Ovary (tissue), 9 donors: ENCODE results near the gene RNF113B. TPM values are rescaled to one million over a fixed set of nuclear protein-coding genes. Genes with fewer than 3 reads are reported as not detected.

Source experiments
- DNase-seq, 5 donors: peaks; one replicate each; pipeline ENCODE4 v3.0.0-alpha.2; 2019 to 2020
- H3K27ac ChIP-seq, 2 donors: fragments of 200-600 bp; one replicate each; pipeline versions ENCODE4 v1.5.1 to v1.8.0; 2019 to 2022
- H3K27me3 ChIP-seq: fragments of 200-600 bp; one replicate; pipeline ENCODE4 v1.8.0; 2022
- H3K36me3 ChIP-seq: fragments of 200-600 bp; sonication (generic); one replicate; pipeline ENCODE4 v1.5.1; 2019
- H3K4me1 ChIP-seq: one replicate; pipeline ENCODE4 v1.8.1; 2013; ENCODE audit warnings: mild to moderate bottlenecking, moderate library complexity; ENCODE audit not compliant: insufficient read depth
- H3K4me3 ChIP-seq: fragments of 200-600 bp; sonication (generic); one replicate; pipeline ENCODE4 v1.5.1; 2017
- H3K9me3 ChIP-seq, 2 donors: fragments of 200-600 bp in 1 of 2; sonication (generic) in 1 of 2; one replicate each; pipeline versions ENCODE4 v1.5.1 to v1.8.1; 2013 to 2019; ENCODE audit warnings: mild to moderate bottlenecking in 1 of 2, moderate library complexity in 1 of 2
- EP300 ChIP-seq: sonication (generic); formaldehyde crosslinking; IDR thresholded peaks from one replicate; pipeline ENCODE4 v1.6.1; 2017; ENCODE audit warnings: antibody characterized with exemption
- POLR2A ChIP-seq: fragments of 450-650 bp; IDR thresholded peaks from one replicate; pipeline ENCODE4 v1.6.1; 2017; ENCODE audit warnings: antibody characterized with exemption, mild to moderate bottlenecking, moderate library complexity
- WGBS, 3 donors: extraction: QIAGEN DNeasy Blood & Tissue Kit in 1 of 3; methylation state at CpG; one replicate each; pipeline versions ENCODE4 v1.1.5 to v1.1.7; 2013 to 2017; 5-methylcytosine and 5-hydroxymethylcytosine counted together
- intact Hi-C, 4 donors: fragments of 100-400 bp; cut with DNase I; formaldehyde crosslinking; loops; one replicate each; pipeline versions ENCODE4 v1.11.0 to v1.15.1; 2022 to 2023
- polyA plus RNA-seq, 2 donors: library from polyadenylated mRNA; stranded (reverse); fragments of 200-250 nt in 1 of 2; fragments of 350-450 nt in 1 of 2; fragmentation: Illumina TruSeq in 1 of 2; extraction: RNeasy Lipid Tissue Mini Kit (QIAGEN cat#74804) in 1 of 2; gene quantifications; one replicate each; pipeline ENCODE4 v1.2.3, GENCODE V29; 2013 to 2014
- total RNA-seq, 7 donors: library from RNA; depleted of rRNA in 2 of 7; stranded (reverse); fragments of >200 nt in 2 of 7; fragmentation: NEBNext Ultra II Directional in 3 of 7; extraction: Animal tissue kit (Norgen Biotek cat#: 25700) in 3 of 7; gene quantifications; one replicate each; pipeline versions ENCODE4 v1.1.0 to v1.2.4, GENCODE V29; 2016 to 2023
- TF ChIP-seq, protein P1 (sequence below), 3 donors: fragments of 450-650 bp in 2 of 3; fragments of 200-600 bp in 1 of 3; IDR thresholded peaks; one replicate each; pipeline versions ENCODE4 v1.5.1 to v1.8.0; 2016 to 2022; ENCODE audit warnings: antibody characterized with exemption in 3 of 3, mild to moderate bottlenecking in 1 of 3
- donor health status: DM: no; HTN: no; CAD: no; lungs with moderate emphysema.
- donor health status: DM: no; HTN: no; CAD: no.
- donor health status: Bipolar disorder and iron deficiency.
- donor health status: DM: yes; HTN: yes; CAD: no.
- donor health status: DM: no; HTN: no; CAD: no.
- donor health status: DM: yes; HTN: yes; CAD: no.

RNF113B gene
- total and polyA plus RNA-seq, 9 donors, result 0.05 TPM; not detected in 8

DNA sequence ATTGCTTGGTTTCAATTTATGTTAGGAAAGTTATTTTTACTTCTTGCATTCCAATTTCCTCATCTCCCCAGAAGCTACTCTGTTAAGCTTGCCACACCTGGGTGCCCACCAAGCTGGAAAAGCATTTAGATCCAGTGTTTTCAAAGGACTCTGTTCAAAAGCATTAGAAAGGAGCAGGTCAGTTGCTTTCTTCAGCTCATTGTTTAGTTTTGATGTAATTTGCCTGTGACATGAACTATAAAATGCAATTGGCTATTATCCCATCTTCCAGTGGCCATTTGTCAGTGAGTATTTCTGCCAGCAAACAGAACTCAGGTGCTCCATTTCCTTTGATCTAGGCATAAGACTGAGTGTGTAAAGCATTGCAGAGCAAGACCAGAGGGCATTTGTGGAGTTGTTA lies 46.7 kb upstream of the RNF113B start:
- peaks cover 12% of the 10 kb centered on the region for H3K4me1 ChIP-seq
- TF ChIP-seq EP300, result no peak
- TF ChIP-seq, protein P1, sequence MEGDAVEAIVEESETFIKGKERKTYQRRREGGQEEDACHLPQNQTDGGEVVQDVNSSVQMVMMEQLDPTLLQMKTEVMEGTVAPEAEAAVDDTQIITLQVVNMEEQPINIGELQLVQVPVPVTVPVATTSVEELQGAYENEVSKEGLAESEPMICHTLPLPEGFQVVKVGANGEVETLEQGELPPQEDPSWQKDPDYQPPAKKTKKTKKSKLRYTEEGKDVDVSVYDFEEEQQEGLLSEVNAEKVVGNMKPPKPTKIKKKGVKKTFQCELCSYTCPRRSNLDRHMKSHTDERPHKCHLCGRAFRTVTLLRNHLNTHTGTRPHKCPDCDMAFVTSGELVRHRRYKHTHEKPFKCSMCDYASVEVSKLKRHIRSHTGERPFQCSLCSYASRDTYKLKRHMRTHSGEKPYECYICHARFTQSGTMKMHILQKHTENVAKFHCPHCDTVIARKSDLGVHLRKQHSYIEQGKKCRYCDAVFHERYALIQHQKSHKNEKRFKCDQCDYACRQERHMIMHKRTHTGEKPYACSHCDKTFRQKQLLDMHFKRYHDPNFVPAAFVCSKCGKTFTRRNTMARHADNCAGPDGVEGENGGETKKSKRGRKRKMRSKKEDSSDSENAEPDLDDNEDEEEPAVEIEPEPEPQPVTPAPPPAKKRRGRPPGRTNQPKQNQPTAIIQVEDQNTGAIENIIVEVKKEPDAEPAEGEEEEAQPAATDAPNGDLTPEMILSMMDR (IDR thresholded peaks at IDR 0.05), result no peak
- no peak for TF ChIP-seq POLR2A
- no peaks in the 10 kb centered on the region for H3K9me3 ChIP-seq
- no peaks in the 10 kb centered on the region for H3K36me3 ChIP-seq
- H3K27ac ChIP-seq, result no peak overlapping the region
- intact Hi-C loops, result no loop called here
- no peak overlapping the region for H3K4me3 ChIP-seq
- H3K27me3 ChIP-seq, result no peaks in the 10 kb centered on the region
- no peak for DNase-seq

DNA sequence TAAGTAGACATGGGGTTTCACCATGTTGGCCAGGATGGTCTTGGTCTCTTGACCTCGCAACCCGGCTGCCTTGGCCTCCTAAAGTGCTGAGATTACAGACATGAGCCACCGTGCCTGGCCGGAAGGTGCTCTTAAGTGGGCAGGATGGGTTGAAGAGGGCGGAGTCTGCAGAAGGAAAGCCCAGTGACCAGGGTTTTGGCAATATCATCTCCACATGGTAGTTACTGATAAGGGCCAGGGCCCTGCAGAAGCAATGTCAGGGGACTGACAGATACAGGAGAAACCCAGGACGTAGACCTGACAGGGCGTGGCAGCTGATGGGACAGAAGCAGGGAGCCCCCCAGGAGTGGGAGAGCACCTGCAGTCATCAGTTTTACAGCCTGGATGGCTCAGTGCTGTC lies 45.7 kb upstream of the RNF113B start:
- H3K27ac ChIP-seq, result no peak overlapping the region
- 93 to 96% (median 95%) methylated on average over 7 of the region's 7 CpGs for WGBS, 3 donors
- H3K4me1 ChIP-seq, result peaks cover 11% of the 10 kb centered on the region
- no peaks in the 10 kb centered on the region for H3K36me3 ChIP-seq
- no peaks in the 10 kb centered on the region for H3K9me3 ChIP-seq
- no peak for TF ChIP-seq EP300
- TF ChIP-seq, protein P1 (IDR thresholded peaks at IDR 0.05), result no peak
- intact Hi-C loops, result no loop called here
- no peaks in the 10 kb centered on the region for H3K27me3 ChIP-seq
- no peak for DNase-seq
- H3K4me3 ChIP-seq, result no peak overlapping the region

DNA sequence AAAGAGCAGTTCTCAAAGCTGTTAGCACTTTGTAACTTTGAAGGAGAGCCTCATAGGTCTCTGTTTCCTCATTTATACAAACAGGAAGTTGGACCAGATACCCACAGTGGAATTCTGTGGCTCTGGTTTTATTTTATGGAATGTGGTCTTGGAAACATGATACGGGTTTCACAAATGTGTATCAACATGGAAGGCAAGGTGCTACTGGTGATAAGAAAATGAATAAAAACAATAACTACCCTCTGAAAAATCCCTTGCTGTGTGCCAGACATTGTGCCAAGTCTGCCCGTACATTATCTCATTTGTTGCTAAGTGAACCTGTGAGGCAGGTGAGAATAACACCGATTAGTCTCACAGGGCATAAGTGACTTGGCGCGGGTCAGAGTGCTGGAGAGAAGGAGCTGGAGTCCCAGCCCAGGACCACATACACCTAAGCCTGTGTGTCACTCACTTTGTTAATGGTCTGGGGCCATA lies 45.0 kb upstream of the RNF113B start:
- Histone ChIP-seq H3K9me3 (no peaks in the 10 kb centered on the region), H3K27ac (no peak overlapping the region), H3K4me1 (peaks cover 11% of the 10 kb centered on the region), H3K36me3 (no peaks in the 10 kb centered on the region), H3K4me3 (no peak overlapping the region), H3K27me3 (no peaks in the 10 kb centered on the region)
- 65 to 70% (median 67%) methylated on average over 5 of the region's 5 CpGs for WGBS, 3 donors
- intact Hi-C loops, result no loop called here
- DNase-seq, result no peak
- TF ChIP-seq, protein P1 (IDR thresholded peaks at IDR 0.05), result no peak
- TF ChIP-seq POLR2A, result no peak

DNA sequence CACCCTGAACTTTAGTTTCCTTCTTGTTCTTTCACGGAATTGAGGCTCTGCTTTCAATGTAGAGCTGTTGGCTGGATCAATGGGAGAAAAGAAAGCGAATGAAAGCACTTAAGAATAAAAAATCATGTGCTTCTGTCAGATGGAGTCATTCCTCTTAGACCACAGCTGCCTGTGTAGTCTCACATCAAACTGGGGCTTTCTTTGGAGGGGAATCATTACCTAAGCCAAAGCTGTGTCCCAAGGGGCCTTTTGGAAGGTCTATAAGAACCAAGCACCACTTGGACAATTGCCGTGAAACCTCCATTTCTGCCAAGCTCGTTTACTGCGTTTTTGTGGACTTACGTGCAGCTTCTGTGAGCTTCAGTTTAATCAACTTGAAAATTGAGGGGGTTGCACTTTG lies 44.2 kb upstream of the RNF113B start:
- H3K4me3 ChIP-seq, result no peak overlapping the region
- intact Hi-C loops, result no loop called here
- H3K27me3 ChIP-seq, result no peaks in the 10 kb centered on the region
- no peak overlapping the region for H3K27ac ChIP-seq
- TF ChIP-seq, protein P1 (IDR thresholded peaks at IDR 0.05), result no peak
- no peak for TF ChIP-seq EP300
- TF ChIP-seq POLR2A, result no peak
- no peaks in the 10 kb centered on the region for H3K36me3 ChIP-seq
- DNase-seq, result no peak
- H3K4me1 ChIP-seq, result peaks cover 11% of the 10 kb centered on the region
- H3K9me3 ChIP-seq, result no peaks in the 10 kb centered on the region
- 75 to 82% (median 79%) methylated on average over 6 of the region's 6 CpGs for WGBS, 3 donors
